Suprapubic skin (tissue), 4 donors: Measurements from ENCODE around the gene COL16A1. TPM values are rescaled to one million over a fixed set of nuclear protein-coding genes. Genes with fewer than 3 reads are reported as not detected.

Experiments
- DNase-seq, 2 donors: peaks; one replicate each; pipeline ENCODE4 v3.0.0-alpha.2; 2019; ENCODE audit warnings: low spot score in 2 of 2
- H3K27ac ChIP-seq: fragments of 200-600 bp; sonication (generic); one replicate; pipeline ENCODE4 v1.5.1; 2019
- H3K27me3 ChIP-seq: fragments of 200-600 bp; sonication (generic); one replicate; pipeline ENCODE4 v1.5.1; 2019
- H3K36me3 ChIP-seq: fragments of 200-600 bp; sonication (generic); one replicate; pipeline ENCODE4 v1.5.1; 2019
- H3K4me1 ChIP-seq: fragments of 200-600 bp; sonication (generic); one replicate; pipeline ENCODE4 v1.5.1; 2019
- H3K4me3 ChIP-seq: fragments of 200-600 bp; sonication (generic); one replicate; pipeline ENCODE4 v1.5.1; 2019; ENCODE audit warnings: mild to moderate bottlenecking
- H3K9me3 ChIP-seq: fragments of 200-600 bp; sonication (generic); one replicate; pipeline ENCODE4 v1.5.1; 2019
- EP300 ChIP-seq: sonication (generic); formaldehyde crosslinking; IDR thresholded peaks from one replicate; pipeline ENCODE4 v1.6.1; 2017; ENCODE audit warnings: antibody characterized with exemption
- POLR2A ChIP-seq, 2 donors: fragments of 450-650 bp; IDR thresholded peaks; one replicate each; pipeline ENCODE4 v1.6.1; 2017; ENCODE audit warnings: antibody characterized with exemption in 2 of 2, mild to moderate bottlenecking in 2 of 2, moderate library complexity in 2 of 2
- POLR2AphosphoS5 ChIP-seq, 3 donors: sonication (generic); formaldehyde crosslinking; IDR thresholded peaks; one replicate each; pipeline ENCODE4 v1.6.1; 2017; ENCODE audit warnings: antibody characterized with exemption in 3 of 3
- WGBS: methylation state at CpG from one replicate; pipeline ENCODE4 v1.1.5; 2018; 5-methylcytosine and 5-hydroxymethylcytosine counted together
- total RNA-seq, 4 donors: library from RNA; depleted of rRNA; stranded (reverse); fragments of >200 nt; gene quantifications; one replicate each; pipeline ENCODE4 v1.1.0, GENCODE V29; 2016
- TF ChIP-seq, protein P1 (sequence below), 2 donors: fragments of 200-600 bp in 1 of 2; fragments of 450-650 bp in 1 of 2; sonication (generic) in 1 of 2; IDR thresholded peaks; one replicate each; pipeline ENCODE4 v1.5.1; 2016 to 2019; ENCODE audit warnings: antibody characterized with exemption in 2 of 2, mild to moderate bottlenecking in 1 of 2, moderate library complexity in 1 of 2

COL16A1 gene
- total RNA-seq, 4 donors from 2014 or later: 41.6 to 188 (median 93.1) TPM

DNA sequence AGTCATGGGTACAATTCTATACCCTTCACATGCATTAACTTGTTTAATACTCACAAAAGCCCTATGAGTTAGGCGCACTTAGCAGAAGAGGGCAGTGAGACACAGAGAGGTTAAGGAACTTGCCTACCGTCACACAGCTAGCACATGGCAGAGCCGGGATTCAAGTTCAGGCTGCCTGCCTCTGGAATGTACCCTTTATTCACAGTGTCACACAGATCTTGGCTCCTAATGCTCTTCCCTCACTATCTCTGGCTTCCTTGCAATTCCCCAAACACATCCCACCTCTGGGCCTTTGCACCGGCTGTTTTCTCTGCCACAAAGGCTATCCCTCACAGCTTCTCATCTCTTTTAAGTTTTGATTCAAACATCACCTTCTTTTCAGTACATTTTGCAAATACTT is 25.1 kb downstream of the COL16A1 start:
- DNase-seq: no peak
- 95% methylated on average over 4 of the region's 4 CpGs for WGBS
- TF ChIP-seq POLR2A (IDR thresholded peaks at IDR 0.05) (no peak), POLR2AphosphoS5 (IDR thresholded peaks at IDR 0.05) (no peak), EP300 (no peak)
- TF ChIP-seq, protein P1, sequence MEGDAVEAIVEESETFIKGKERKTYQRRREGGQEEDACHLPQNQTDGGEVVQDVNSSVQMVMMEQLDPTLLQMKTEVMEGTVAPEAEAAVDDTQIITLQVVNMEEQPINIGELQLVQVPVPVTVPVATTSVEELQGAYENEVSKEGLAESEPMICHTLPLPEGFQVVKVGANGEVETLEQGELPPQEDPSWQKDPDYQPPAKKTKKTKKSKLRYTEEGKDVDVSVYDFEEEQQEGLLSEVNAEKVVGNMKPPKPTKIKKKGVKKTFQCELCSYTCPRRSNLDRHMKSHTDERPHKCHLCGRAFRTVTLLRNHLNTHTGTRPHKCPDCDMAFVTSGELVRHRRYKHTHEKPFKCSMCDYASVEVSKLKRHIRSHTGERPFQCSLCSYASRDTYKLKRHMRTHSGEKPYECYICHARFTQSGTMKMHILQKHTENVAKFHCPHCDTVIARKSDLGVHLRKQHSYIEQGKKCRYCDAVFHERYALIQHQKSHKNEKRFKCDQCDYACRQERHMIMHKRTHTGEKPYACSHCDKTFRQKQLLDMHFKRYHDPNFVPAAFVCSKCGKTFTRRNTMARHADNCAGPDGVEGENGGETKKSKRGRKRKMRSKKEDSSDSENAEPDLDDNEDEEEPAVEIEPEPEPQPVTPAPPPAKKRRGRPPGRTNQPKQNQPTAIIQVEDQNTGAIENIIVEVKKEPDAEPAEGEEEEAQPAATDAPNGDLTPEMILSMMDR (IDR thresholded peaks at IDR 0.05): no peak
- Histone ChIP-seq H3K4me1 (no peaks in the 10 kb centered on the region), H3K27me3 (no peaks in the 10 kb centered on the region), H3K36me3 (peaks cover 59% of the 10 kb centered on the region), H3K27ac (no peak overlapping the region), H3K9me3 (no peaks in the 10 kb centered on the region), H3K4me3 (no peak overlapping the region)

DNA sequence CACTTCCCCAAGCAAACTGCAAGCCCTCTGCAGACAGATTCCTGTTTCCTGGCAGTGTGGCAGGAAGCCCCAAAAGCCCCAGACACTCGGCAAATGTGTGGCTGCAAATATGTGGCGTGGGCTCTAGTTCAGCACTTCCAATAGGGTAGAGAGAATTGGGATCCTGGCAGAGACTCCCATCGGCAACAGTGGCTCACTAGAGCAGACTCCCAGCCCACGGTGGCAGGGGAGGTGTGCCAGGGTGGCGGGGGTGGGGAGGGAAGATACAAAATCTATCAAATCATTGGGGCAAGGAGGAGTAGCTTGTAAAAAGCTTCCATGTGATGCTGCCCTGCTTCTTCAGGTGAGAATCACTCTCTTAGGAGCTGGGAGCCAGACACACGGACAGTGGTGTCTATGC is 25.9 kb downstream of the COL16A1 start:
- WGBS: 68% methylated on average over 6 of the region's 6 CpGs
- TF ChIP-seq EP300 (no peak), POLR2A (IDR thresholded peaks at IDR 0.05) (no peak), POLR2AphosphoS5 (IDR thresholded peaks at IDR 0.05) (no peak)
- TF ChIP-seq, protein P1 (IDR thresholded peaks at IDR 0.05): no peak
- H3K27ac ChIP-seq: no peak overlapping the region
- peaks cover 52% of the 10 kb centered on the region for H3K36me3 ChIP-seq
- no peaks in the 10 kb centered on the region for H3K27me3 ChIP-seq
- H3K4me3 ChIP-seq: no peak overlapping the region
- H3K4me1 ChIP-seq: no peaks in the 10 kb centered on the region
- no peak for DNase-seq
- H3K9me3 ChIP-seq: no peaks in the 10 kb centered on the region

DNA sequence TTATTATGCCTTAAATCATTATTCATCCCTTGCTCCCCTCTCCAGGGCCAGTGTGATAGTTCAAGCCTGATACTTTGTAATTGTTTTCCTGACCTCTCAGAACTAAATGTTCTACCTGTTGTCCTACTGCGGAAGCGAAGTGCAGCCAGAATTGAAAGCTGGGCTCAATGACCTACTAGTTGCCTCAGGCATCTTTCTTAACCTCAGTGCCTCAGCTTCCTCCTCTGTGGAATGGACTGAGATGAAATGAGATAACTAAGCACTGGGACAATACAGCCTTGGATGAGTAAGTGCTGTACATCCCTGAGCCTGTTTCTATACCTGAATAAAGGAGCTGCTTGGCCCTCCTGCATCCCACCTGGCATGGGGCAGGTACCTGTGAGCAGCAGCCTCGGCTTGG is 26.4 kb downstream of the COL16A1 start:
- no peaks in the 10 kb centered on the region for H3K27me3 ChIP-seq
- DNase-seq: no peak
- 97% methylated on average over 2 of the region's 3 CpGs for WGBS
- H3K4me1 ChIP-seq: no peaks in the 10 kb centered on the region
- no peak overlapping the region for H3K4me3 ChIP-seq
- H3K36me3 ChIP-seq: peaks cover 46% of the 10 kb centered on the region
- no peak overlapping the region for H3K27ac ChIP-seq
- H3K9me3 ChIP-seq: no peaks in the 10 kb centered on the region
- TF ChIP-seq POLR2AphosphoS5 (IDR thresholded peaks at IDR 0.05) (no peak), POLR2A (IDR thresholded peaks at IDR 0.05) (no peak), EP300 (no peak)
- TF ChIP-seq, protein P1 (IDR thresholded peaks at IDR 0.05): no peak

DNA sequence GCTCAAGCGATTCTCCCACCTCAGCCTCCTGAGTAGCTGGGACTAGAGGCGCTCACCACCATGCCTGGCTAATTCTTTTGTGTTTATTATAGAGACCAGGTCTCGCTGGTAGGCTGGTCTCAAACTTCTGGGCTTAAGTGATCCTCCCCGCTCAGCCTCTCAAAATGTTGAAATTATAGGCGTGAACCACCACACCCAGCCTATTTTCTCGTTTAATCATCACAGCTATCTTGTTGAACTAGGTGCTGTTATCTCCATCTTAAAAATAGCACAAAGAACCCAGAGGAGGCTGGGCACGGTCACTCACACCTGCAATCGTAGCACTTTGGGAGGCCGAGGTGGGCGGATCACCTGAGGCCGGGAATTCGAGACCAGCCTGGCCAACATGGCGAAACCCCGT is 28.1 kb downstream of the COL16A1 start:
- Histone ChIP-seq H3K4me1 (peaks cover 3% of the 10 kb centered on the region), H3K36me3 (peaks cover 42% of the 10 kb centered on the region), H3K27ac (no peak overlapping the region), H3K4me3 (no peak overlapping the region), H3K9me3 (no peaks in the 10 kb centered on the region), H3K27me3 (no peaks in the 10 kb centered on the region)
- DNase-seq: no peak
- TF ChIP-seq POLR2AphosphoS5 (IDR thresholded peaks at IDR 0.05) (no peak), POLR2A (IDR thresholded peaks at IDR 0.05) (no peak), EP300 (no peak)
- TF ChIP-seq, protein P1 (IDR thresholded peaks at IDR 0.05): no peak
- WGBS: 80% methylated on average over 14 of the region's 14 CpGs

DNA sequence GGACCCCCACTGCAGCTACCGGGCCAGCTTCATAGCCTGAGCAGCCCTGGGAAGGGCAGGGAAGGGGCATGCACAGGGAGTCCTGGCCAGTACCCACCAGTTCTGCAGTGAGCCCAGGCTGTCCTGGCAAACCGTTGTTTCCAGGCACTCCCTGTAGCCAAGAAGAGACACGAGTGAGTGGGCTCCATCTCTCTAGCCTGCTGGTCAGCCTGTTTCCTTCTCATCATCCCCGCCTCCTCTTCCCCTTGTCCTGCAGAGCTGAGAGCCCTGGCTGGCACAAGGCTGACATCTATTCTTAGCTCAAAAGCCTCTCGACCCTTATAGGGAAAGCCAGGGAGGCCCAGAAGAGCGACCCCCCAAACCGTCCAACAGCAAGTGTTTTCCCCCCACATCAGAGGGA is 28.7 kb downstream of the COL16A1 start:
- Histone ChIP-seq H3K4me3 (no peak overlapping the region), H3K4me1 (peaks cover 9% of the 10 kb centered on the region), H3K9me3 (no peaks in the 10 kb centered on the region), H3K27ac (no peak overlapping the region), H3K36me3 (peaks cover 36% of the 10 kb centered on the region), H3K27me3 (no peaks in the 10 kb centered on the region)
- 74% methylated on average over 7 of the region's 7 CpGs for WGBS
- DNase-seq: no peak
- TF ChIP-seq EP300 (no peak), POLR2AphosphoS5 (IDR thresholded peaks at IDR 0.05) (no peak), POLR2A (IDR thresholded peaks at IDR 0.05) (no peak)
- TF ChIP-seq, protein P1 (IDR thresholded peaks at IDR 0.05): no peak
